ENCODE results near the gene ATP10D. TPM values are rescaled to one million over a fixed set of nuclear protein-coding genes. Genes with fewer than 3 reads are reported as not detected.
A peak's percentile ranks its signal among the peaks of the same experiment; 100 is the strongest.
"Not testable (repeated sequence)": the region's sequence is repeated elsewhere in the genome, so short reads cannot be mapped to it uniquely, and the experiment has no call there.

The ATP10D gene
- total RNA-seq, 2 donors from 2014 or later, result 3.0 TPM

- no peak for DNase-seq
- ATAC-seq (replicated peaks in 1 of 2), result no peak
- H3K36me3 Mint-ChIP-seq (ENCODE audit: insufficient read depth in 2 of 2), result peaks cover 7 to 12% of the 10 kb centered on the region in 2 donors
- H3K4me3 Mint-ChIP-seq, result peak overlapping the region in 1 of 2 donors; percentile 23
- peaks cover 37% of the 10 kb centered on the region for H3K4me1 Mint-ChIP-seq (ENCODE audit: low read depth)
- H3K27ac Mint-ChIP-seq, result no peak overlapping the region
- peaks cover 3 to 6% of the 10 kb centered on the region in 2 donors for H3K9me3 Mint-ChIP-seq
- no peaks in the 10 kb centered on the region for H3K27me3 Mint-ChIP-seq (ENCODE audit: low read depth)
Measured at GRCh38 chr4:47531954-47532321, 46.9 kb downstream of the ATP10D start.

GRCh38 chr4:47532658-47533057 is 47.6 kb downstream of the ATP10D start:
- peaks cover 7 to 12% of the 10 kb centered on the region in 2 donors for H3K36me3 Mint-ChIP-seq (ENCODE audit: insufficient read depth in 2 of 2)
- H3K9me3 Mint-ChIP-seq, result peaks cover 3 to 6% of the 10 kb centered on the region in 2 donors
- DNase-seq (no peak), ATAC-seq (replicated peaks in 1 of 2) (no peak)
- no peaks in the 10 kb centered on the region for H3K27me3 Mint-ChIP-seq (ENCODE audit: low read depth)
- H3K4me1 Mint-ChIP-seq (ENCODE audit: low read depth), result peaks cover 37% of the 10 kb centered on the region
- H3K27ac Mint-ChIP-seq, result no peak overlapping the region
- peak overlapping the region in 1 of 2 donors; percentile 23 for H3K4me3 Mint-ChIP-seq

- DNase-seq (peak; percentile 19 to 25), ATAC-seq (replicated peaks in 1 of 2) (peak; percentile 65 to 66)
- peaks cover 3 to 6% of the 10 kb centered on the region in 2 donors for H3K9me3 Mint-ChIP-seq
- peaks cover 7 to 12% of the 10 kb centered on the region in 2 donors for H3K36me3 Mint-ChIP-seq (ENCODE audit: insufficient read depth in 2 of 2)
- peak overlapping the region; percentile 50 to 70 for H3K4me3 Mint-ChIP-seq
- no peaks in the 10 kb centered on the region for H3K27me3 Mint-ChIP-seq (ENCODE audit: low read depth)
- peak overlapping the region; percentile 76 for H3K27ac Mint-ChIP-seq
- H3K4me1 Mint-ChIP-seq (ENCODE audit: low read depth), result peaks cover 37% of the 10 kb centered on the region
Measured at GRCh38 chr4:47533689-47534347, 48.7 kb downstream of the ATP10D start.

- Mint-ChIP-seq H3K27me3 (ENCODE audit: low read depth) (no peaks in the 10 kb centered on the region), H3K27ac (no peak overlapping the region), H3K36me3 (ENCODE audit: insufficient read depth in 2 of 2) (peaks cover 7% of the 10 kb centered on the region in 2 donors), H3K4me1 (ENCODE audit: low read depth) (peaks cover 37% of the 10 kb centered on the region), H3K4me3 (no peak overlapping the region), H3K9me3 (peaks cover 1 to 2% of the 10 kb centered on the region in 2 donors)
- DNase-seq (no peak), ATAC-seq (replicated peaks in 1 of 2) (no peak)
Measured at GRCh38 chr4:47534772-47535171, 49.7 kb downstream of the ATP10D start.

GRCh38 chr4:47535567-47536147 is 50.6 kb downstream of the ATP10D start:
- Mint-ChIP-seq H3K4me1 (ENCODE audit: low read depth) (peaks cover 37% of the 10 kb centered on the region), H3K4me3 (no peak overlapping the region), H3K27ac (no peak overlapping the region), H3K36me3 (ENCODE audit: insufficient read depth in 2 of 2) (no peaks in the 10 kb centered on the region), H3K27me3 (ENCODE audit: low read depth) (no peaks in the 10 kb centered on the region), H3K9me3 (peaks cover 0 to 1% of the 10 kb centered on the region in 2 donors)
- no peak for ATAC-seq (replicated peaks in 1 of 2)
- DNase-seq, result no peak

GRCh38 chr4:47536966-47537365 is 51.9 kb downstream of the ATP10D start:
- DNase-seq (no peak), ATAC-seq (replicated peaks in 1 of 2) (no peak)
- Mint-ChIP-seq H3K9me3 (peaks cover 0 to 1% of the 10 kb centered on the region in 2 donors), H3K36me3 (ENCODE audit: insufficient read depth in 2 of 2) (no peaks in the 10 kb centered on the region), H3K4me1 (ENCODE audit: low read depth) (peaks cover 24% of the 10 kb centered on the region), H3K27me3 (ENCODE audit: low read depth) (no peaks in the 10 kb centered on the region), H3K4me3 (no peak overlapping the region), H3K27ac (no peak overlapping the region)

GRCh38 chr4:47538111-47538824 is 53.2 kb downstream of the ATP10D start:
- DNase-seq (no peak), ATAC-seq (replicated peaks in 1 of 2) (no peak)

GRCh38 chr4:47538825-47539154 is 53.7 kb downstream of the ATP10D start:
- H3K36me3 Mint-ChIP-seq (ENCODE audit: insufficient read depth in 2 of 2), result no peaks in the 10 kb centered on the region
- DNase-seq (no peak), ATAC-seq (replicated peaks in 1 of 2) (no peak)
- H3K27me3 Mint-ChIP-seq (ENCODE audit: low read depth), result no peaks in the 10 kb centered on the region
- no peak overlapping the region for H3K27ac Mint-ChIP-seq
- H3K4me1 Mint-ChIP-seq (ENCODE audit: low read depth), result peaks cover 9% of the 10 kb centered on the region
- no peak overlapping the region for H3K4me3 Mint-ChIP-seq
- H3K9me3 Mint-ChIP-seq, result peaks cover 0 to 1% of the 10 kb centered on the region in 2 donors

More at GRCh38 chr4:47538111-47538824, 53.2 kb downstream of the ATP10D start:
- H3K4me1 Mint-ChIP-seq (ENCODE audit: low read depth), result peaks cover 12% of the 10 kb centered on the region
- H3K27ac Mint-ChIP-seq, result no peak overlapping the region
- H3K9me3 Mint-ChIP-seq, result peaks cover 0 to 1% of the 10 kb centered on the region in 2 donors
- no peaks in the 10 kb centered on the region for H3K27me3 Mint-ChIP-seq (ENCODE audit: low read depth)
- H3K36me3 Mint-ChIP-seq (ENCODE audit: insufficient read depth in 2 of 2), result no peaks in the 10 kb centered on the region
- H3K4me3 Mint-ChIP-seq, result no peak overlapping the region

GRCh38 chr4:47542640-47543039 is 57.6 kb downstream of the ATP10D start:
- H3K36me3 Mint-ChIP-seq (ENCODE audit: insufficient read depth in 2 of 2); H3K9me3 Mint-ChIP-seq; ATAC-seq (replicated peaks in 1 of 2); H3K4me1 Mint-ChIP-seq (ENCODE audit: low read depth); DNase-seq; H3K4me3 Mint-ChIP-seq; H3K27ac Mint-ChIP-seq; H3K27me3 Mint-ChIP-seq (ENCODE audit: low read depth): not testable (repeated sequence)

- ATAC-seq (replicated peaks in 1 of 2) (no peak), DNase-seq (no peak)
- H3K27me3 Mint-ChIP-seq (ENCODE audit: low read depth), result no peaks in the 10 kb centered on the region
- no peak overlapping the region for H3K4me3 Mint-ChIP-seq
- H3K36me3 Mint-ChIP-seq (ENCODE audit: insufficient read depth in 2 of 2), result no peaks in the 10 kb centered on the region
- no peaks in the 10 kb centered on the region for H3K9me3 Mint-ChIP-seq
- H3K4me1 Mint-ChIP-seq (ENCODE audit: low read depth), result no peaks in the 10 kb centered on the region
- no peak overlapping the region for H3K27ac Mint-ChIP-seq
Measured at GRCh38 chr4:47543331-47543730, 58.3 kb downstream of the ATP10D start.

GRCh38 chr4:47550357-47550756 is 65.3 kb downstream of the ATP10D start:
- not testable (repeated sequence) for H3K36me3 Mint-ChIP-seq (ENCODE audit: insufficient read depth in 2 of 2); H3K4me3 Mint-ChIP-seq; H3K9me3 Mint-ChIP-seq; DNase-seq; ATAC-seq (replicated peaks in 1 of 2); H3K27ac Mint-ChIP-seq; H3K27me3 Mint-ChIP-seq (ENCODE audit: low read depth); H3K4me1 Mint-ChIP-seq (ENCODE audit: low read depth)

- H3K4me3 Mint-ChIP-seq, result no peak overlapping the region
- H3K4me1 Mint-ChIP-seq (ENCODE audit: low read depth), result no peaks in the 10 kb centered on the region
- H3K9me3 Mint-ChIP-seq, result peaks cover 0 to 2% of the 10 kb centered on the region in 2 donors
- H3K36me3 Mint-ChIP-seq (ENCODE audit: insufficient read depth in 2 of 2), result peaks cover 0 to 2% of the 10 kb centered on the region in 2 donors
- no peak overlapping the region for H3K27ac Mint-ChIP-seq
- ATAC-seq (replicated peaks in 1 of 2) (no peak), DNase-seq (no peak)
- no peaks in the 10 kb centered on the region for H3K27me3 Mint-ChIP-seq (ENCODE audit: low read depth)
Measured at GRCh38 chr4:47550899-47551548, 65.9 kb downstream of the ATP10D start.

GRCh38 chr4:47551682-47552081 is 66.6 kb downstream of the ATP10D start:
- Mint-ChIP-seq H3K9me3 (peaks cover 0 to 2% of the 10 kb centered on the region in 2 donors), H3K4me1 (ENCODE audit: low read depth) (no peaks in the 10 kb centered on the region), H3K27me3 (ENCODE audit: low read depth) (no peaks in the 10 kb centered on the region), H3K27ac (no peak overlapping the region), H3K4me3 (no peak overlapping the region), H3K36me3 (ENCODE audit: insufficient read depth in 2 of 2) (peaks cover 0 to 2% of the 10 kb centered on the region in 2 donors)
- DNase-seq (no peak), ATAC-seq (replicated peaks in 1 of 2) (no peak)
